Measurements from ENCODE around the gene MACROH2A1.

Gene MACROH2A1

GRCh38 chr5:135437422-135437795, 38.4 kb upstream of the MACROH2A1 start:
- peak overlapping the region; percentile 6 for H3K4me3 ChIP-seq (ENCODE audit: low read depth, low read length)
- no peak for TF ChIP-seq CTCF (IDR thresholded peaks at IDR 0.05; ENCODE audit: low read depth, low read length)
- TF ChIP-seq MAX (IDR thresholded peaks at IDR 0.05; ENCODE audit: low read depth, low read length), result peak; percentile 22; the same call in 1 of the 2 replicates
- peak; percentile 96 for DNase-seq (ENCODE audit: low read depth)

GRCh38 chr5:135436951-135437418, 38.0 kb upstream of the MACROH2A1 start:
- peak overlapping the region; percentile 6 for H3K4me3 ChIP-seq (ENCODE audit: low read depth, low read length)
- TF ChIP-seq POLR2A (IDR thresholded peaks at IDR 0.05; ENCODE audit: extremely low read depth, insufficient read length), result no peak
- no peak for TF ChIP-seq CTCF (IDR thresholded peaks at IDR 0.05; ENCODE audit: low read depth, low read length)
- TF ChIP-seq MAX (IDR thresholded peaks at IDR 0.05; ENCODE audit: low read depth, low read length), result no peak
- TF ChIP-seq MYC (IDR thresholded peaks at IDR 0.05; ENCODE audit: low read depth, low read length), result no peak
- no peak for DNase-seq (ENCODE audit: low read depth)

DNA sequence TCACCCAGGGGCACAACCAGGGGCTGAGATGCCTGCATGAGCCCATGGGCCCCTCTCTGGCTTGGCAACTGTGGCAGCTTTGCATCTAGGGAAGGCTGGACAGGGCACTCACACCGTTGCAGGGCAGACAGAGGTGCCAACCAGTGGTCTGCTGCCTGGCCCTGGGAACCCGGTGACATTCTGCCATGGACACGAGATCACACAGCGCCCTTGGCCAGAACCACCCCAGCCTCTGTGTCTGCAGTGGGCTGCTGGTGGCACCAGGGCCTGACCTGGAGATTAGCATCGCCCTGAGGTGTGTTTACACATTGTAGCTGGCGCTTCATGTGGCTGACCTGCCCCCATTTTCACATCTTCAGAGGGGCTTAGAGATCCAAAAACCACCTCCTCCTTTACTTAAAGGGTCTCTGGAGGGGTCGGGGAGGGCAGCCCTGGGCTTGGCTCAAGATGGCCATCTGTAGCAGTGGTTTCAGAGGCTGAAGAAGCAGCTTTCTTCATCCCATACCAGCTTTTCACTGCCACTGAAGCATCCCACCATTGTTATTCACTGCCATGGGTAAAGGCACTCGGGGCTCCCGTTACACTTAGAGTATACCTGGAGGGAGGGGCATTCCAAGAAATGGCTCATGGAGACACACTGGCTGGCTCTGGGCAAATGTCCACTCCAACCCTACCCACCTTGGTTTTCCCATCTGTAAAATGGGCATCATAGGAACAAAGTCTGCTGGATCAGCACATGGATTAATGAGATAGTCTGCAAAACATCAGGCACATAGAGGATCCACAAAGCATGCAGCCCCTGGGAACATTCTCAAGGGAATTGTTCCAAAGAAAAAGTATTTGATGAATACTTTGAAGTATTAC, 36.7 kb upstream of the MACROH2A1 start:
- H3K4me3 ChIP-seq (ENCODE audit: low read depth, low read length), result no peak overlapping the region
- TF ChIP-seq POLR2A (IDR thresholded peaks at IDR 0.05; ENCODE audit: extremely low read depth, insufficient read length) (no peak), MYC (IDR thresholded peaks at IDR 0.05; ENCODE audit: low read depth, low read length) (no peak), MAX (IDR thresholded peaks at IDR 0.05; ENCODE audit: low read depth, low read length) (no peak), CTCF (IDR thresholded peaks at IDR 0.05; ENCODE audit: low read depth, low read length) (no peak)
- DNase-seq (ENCODE audit: low read depth), result no peak

GRCh38 chr5:135434591-135435466, 35.8 kb upstream of the MACROH2A1 start:
- DNase-seq (ENCODE audit: low read depth), result no peak
- no peak for TF ChIP-seq CTCF (IDR thresholded peaks at IDR 0.05; ENCODE audit: low read depth, low read length)
- H3K4me3 ChIP-seq (ENCODE audit: low read depth, low read length), result no peak overlapping the region

- DNase-seq (ENCODE audit: low read depth), result peak; percentile 81
- TF ChIP-seq MYC (IDR thresholded peaks at IDR 0.05; ENCODE audit: low read depth, low read length) (no peak), POLR2A (IDR thresholded peaks at IDR 0.05; ENCODE audit: extremely low read depth, insufficient read length) (peak; percentile 30)
- peak overlapping the region; percentile 0 for H3K4me3 ChIP-seq (ENCODE audit: low read depth, low read length)
Measured at GRCh38 chr5:135433681-135434426, 34.8 kb upstream of the MACROH2A1 start.

GRCh38 chr5:135432113-135432512, 33.1 kb upstream of the MACROH2A1 start:
- TF ChIP-seq MAX (IDR thresholded peaks at IDR 0.05; ENCODE audit: low read depth, low read length), result no peak
- no peak for TF ChIP-seq CTCF (IDR thresholded peaks at IDR 0.05; ENCODE audit: low read depth, low read length)
- TF ChIP-seq POLR2A (IDR thresholded peaks at IDR 0.05; ENCODE audit: extremely low read depth, insufficient read length), result no peak
- no peak for TF ChIP-seq MYC (IDR thresholded peaks at IDR 0.05; ENCODE audit: low read depth, low read length)
- no peak overlapping the region for H3K4me3 ChIP-seq (ENCODE audit: low read depth, low read length)
- DNase-seq (ENCODE audit: low read depth), result no peak

Measured in NB4 (cell line).